ENCODE results near the gene LINGO4. TPM values are rescaled to one million over a fixed set of nuclear protein-coding genes. Genes with fewer than 3 reads are reported as not detected.

Gene LINGO4
- total and polyA plus RNA-seq, 3 donors from 2014 or later = 1.4 to 3.5 (median 3.1) TPM

DNA sequence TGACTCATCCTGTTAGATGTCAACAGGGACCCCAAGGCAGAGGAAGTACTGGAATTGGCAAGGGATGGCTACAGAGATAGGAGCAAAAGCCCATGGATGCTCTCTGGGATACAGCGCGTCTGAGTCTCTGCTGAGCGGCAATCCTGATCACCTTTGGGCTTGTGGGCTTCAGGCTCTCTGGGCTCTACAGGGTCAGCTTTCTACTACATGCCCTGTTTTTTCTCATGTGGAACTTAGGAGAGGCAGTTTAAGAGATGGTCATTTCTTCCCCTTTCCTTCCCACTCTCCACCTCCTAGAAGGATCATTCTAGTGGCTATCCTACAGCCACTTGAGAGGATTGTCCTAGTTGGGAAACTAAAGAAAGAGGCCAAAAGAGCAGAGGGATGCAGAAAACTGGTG lies 1.3 kb downstream of the LINGO4 start:
- H3K4me1 ChIP-seq = no peaks in the 10 kb centered on the region
- H3K27ac ChIP-seq = no peak overlapping the region
- no peak for TF ChIP-seq POLR2A (IDR thresholded peaks at IDR 0.05)
- TF ChIP-seq CTCF (IDR thresholded peaks at IDR 0.05) = no peak
- no peaks in the 10 kb centered on the region for H3K27me3 ChIP-seq
- no peaks in the 10 kb centered on the region for H3K36me3 ChIP-seq (ENCODE audit: low read depth, missing control alignments)
- 91 to 100% methylated on average over 3 of the region's 3 CpGs for WGBS, 2 donors
- no peaks in the 10 kb centered on the region for H3K9me3 ChIP-seq
- H3K4me3 ChIP-seq = no peak overlapping the region
- DNase-seq = no peak
- intact Hi-C loops (cut with DNase I; ENCODE audit: low total_unique reads) = no loop called here

DNA sequence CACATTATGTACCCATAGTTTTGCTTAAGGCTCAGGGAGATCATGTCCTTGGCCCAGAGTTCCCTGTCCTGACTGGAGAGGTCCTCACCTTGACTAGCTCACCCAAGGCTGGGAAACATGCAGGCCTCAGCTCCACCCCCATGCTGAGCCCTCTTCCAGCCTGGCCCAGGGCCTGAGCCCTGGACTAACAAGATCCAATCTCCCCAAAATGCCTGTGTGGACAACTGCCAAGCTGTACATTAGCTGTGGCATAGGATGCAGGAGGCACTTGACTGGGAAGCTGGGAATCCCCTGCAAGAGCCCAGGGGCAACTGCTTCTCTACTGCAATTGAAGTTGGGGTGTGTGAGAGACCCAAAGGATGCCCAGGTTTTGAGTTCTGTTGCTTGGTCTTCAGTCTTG lies 2.1 kb downstream of the LINGO4 start:
- Histone ChIP-seq H3K4me3 (no peak overlapping the region), H3K36me3 (ENCODE audit: low read depth, missing control alignments) (no peaks in the 10 kb centered on the region)
- DNase-seq = no peak

DNA sequence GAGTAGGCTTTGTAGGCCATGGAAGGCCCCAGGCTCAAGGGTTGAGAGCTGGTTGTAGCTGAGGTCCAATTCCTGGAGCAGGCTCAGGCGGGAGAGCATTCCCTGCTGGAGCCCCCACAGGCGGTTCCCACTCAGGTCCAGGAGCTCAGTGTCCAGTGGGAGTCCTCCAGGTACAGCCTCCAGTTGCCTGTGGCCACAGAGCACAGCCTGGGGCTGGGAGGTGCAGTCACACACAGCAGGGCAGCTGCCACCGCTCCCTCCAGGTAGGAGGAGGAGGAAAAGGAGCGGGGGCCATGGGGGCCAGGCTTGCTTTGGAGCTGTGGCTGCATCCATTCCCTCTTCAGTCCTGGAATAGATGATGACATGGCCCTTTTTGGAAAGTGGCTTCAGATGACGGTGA lies 2.8 kb downstream of the LINGO4 start:
- no peak for TF ChIP-seq POLR2A (IDR thresholded peaks at IDR 0.05)
- TF ChIP-seq CTCF (IDR thresholded peaks at IDR 0.05) = no peak
- DNase-seq = no peak
- intact Hi-C loops (cut with DNase I; ENCODE audit: low total_unique reads) = no loop called here
- Histone ChIP-seq H3K36me3 (ENCODE audit: low read depth, missing control alignments) (no peaks in the 10 kb centered on the region), H3K4me1 (no peaks in the 10 kb centered on the region), H3K4me3 (no peak overlapping the region), H3K27me3 (no peaks in the 10 kb centered on the region), H3K27ac (no peak overlapping the region), H3K9me3 (no peaks in the 10 kb centered on the region)
- 96 to 97% methylated on average over 5 of the region's 5 CpGs for WGBS, 2 donors

More for the DNA sequence above, 2.1 kb downstream of the LINGO4 start:
- H3K4me1 ChIP-seq = no peaks in the 10 kb centered on the region
- intact Hi-C loops (cut with DNase I; ENCODE audit: low total_unique reads) = no loop called here
- H3K9me3 ChIP-seq = no peaks in the 10 kb centered on the region
- no peaks in the 10 kb centered on the region for H3K27me3 ChIP-seq
- TF ChIP-seq CTCF (IDR thresholded peaks at IDR 0.05) (no peak), POLR2A (IDR thresholded peaks at IDR 0.05) (no peak)
- H3K27ac ChIP-seq = no peak overlapping the region

GRCh38 chr1:151801846-151802245 lies 3.4 kb downstream of the LINGO4 start:
- TF ChIP-seq POLR2A (IDR thresholded peaks at IDR 0.05) (no peak), CTCF (IDR thresholded peaks at IDR 0.05) (no peak)
- H3K36me3 ChIP-seq (ENCODE audit: low read depth, missing control alignments) = no peaks in the 10 kb centered on the region
- no peaks in the 10 kb centered on the region for H3K9me3 ChIP-seq
- no peak overlapping the region for H3K4me3 ChIP-seq
- intact Hi-C loops (cut with DNase I; ENCODE audit: low total_unique reads) = no loop called here
- no peaks in the 10 kb centered on the region for H3K4me1 ChIP-seq
- no peaks in the 10 kb centered on the region for H3K27me3 ChIP-seq
- no peak overlapping the region for H3K27ac ChIP-seq
- 89 to 96% methylated on average over 3 to 7 of the region's 7 CpGs for WGBS, 2 donors
- DNase-seq = no peak

GRCh38 chr1:151801310-151801820 lies 3.9 kb downstream of the LINGO4 start:
- no peaks in the 10 kb centered on the region for H3K27me3 ChIP-seq
- TF ChIP-seq POLR2A (IDR thresholded peaks at IDR 0.05) (no peak), CTCF (IDR thresholded peaks at IDR 0.05) (no peak)
- WGBS, 2 donors = 92 to 93% methylated on average over 8 to 12 of the region's 12 CpGs
- no peak for DNase-seq
- H3K4me1 ChIP-seq = no peaks in the 10 kb centered on the region
- no peak overlapping the region for H3K4me3 ChIP-seq
- H3K27ac ChIP-seq = no peak overlapping the region
- H3K36me3 ChIP-seq (ENCODE audit: low read depth, missing control alignments) = no peaks in the 10 kb centered on the region
- no peaks in the 10 kb centered on the region for H3K9me3 ChIP-seq
- intact Hi-C loops (cut with DNase I; ENCODE audit: low total_unique reads) = no loop called here
